NCI-H2196 (cell line): Measurements from ENCODE around the gene LPAR1.

Experiments
- DNase-seq: peaks from one replicate; lab custom pipeline; 2025; ENCODE audit not compliant: unreplicated experiment; lab: John Stamatoyannopoulos, UW

The LPAR1 gene

GRCh38 chr9:111003182-111003581 lies 35.1 kb downstream of the LPAR1 start:
- DNase-seq: no peak

GRCh38 chr9:111001526-111001925 lies 36.7 kb downstream of the LPAR1 start:
- no peak for DNase-seq

- DNase-seq: peak; percentile 29
Measured at GRCh38 chr9:111000202-111000601, 38.1 kb downstream of the LPAR1 start.

- DNase-seq: no peak
Measured at GRCh38 chr9:110999379-110999778, 38.9 kb downstream of the LPAR1 start.

- DNase-seq: no peak
Measured at GRCh38 chr9:110997847-110998246, 40.4 kb downstream of the LPAR1 start.

GRCh38 chr9:110996436-110997220 lies 41.6 kb downstream of the LPAR1 start:
- DNase-seq: no peak

GRCh38 chr9:110995420-110996340 lies 42.6 kb downstream of the LPAR1 start:
- DNase-seq: no peak

- DNase-seq: no peak
Measured at GRCh38 chr9:110994771-110995241, 43.5 kb downstream of the LPAR1 start.

GRCh38 chr9:110990481-110990880 lies 47.8 kb downstream of the LPAR1 start:
- no peak for DNase-seq

GRCh38 chr9:110986529-110986928 lies 51.7 kb downstream of the LPAR1 start:
- no peak for DNase-seq

- no peak for DNase-seq
Measured at GRCh38 chr9:110984890-110985437, 53.3 kb downstream of the LPAR1 start.

- DNase-seq: no peak
Measured at GRCh38 chr9:110980261-110980660, 58.0 kb downstream of the LPAR1 start.

GRCh38 chr9:110979636-110980035 lies 58.6 kb downstream of the LPAR1 start:
- no peak for DNase-seq

GRCh38 chr9:110978516-110978915 lies 59.8 kb downstream of the LPAR1 start:
- no peak for DNase-seq

- peak; percentile 26 for DNase-seq
Measured at GRCh38 chr9:110977259-110977709, 61.0 kb downstream of the LPAR1 start.

- DNase-seq: no peak
Measured at GRCh38 chr9:110975969-110976368, 62.3 kb downstream of the LPAR1 start.

GRCh38 chr9:110975278-110975677 lies 63.0 kb downstream of the LPAR1 start:
- no peak for DNase-seq

- DNase-seq: no peak
Measured at GRCh38 chr9:110971705-110972104, 66.6 kb downstream of the LPAR1 start.

GRCh38 chr9:110971234-110971633 lies 67.0 kb downstream of the LPAR1 start:
- no peak for DNase-seq

GRCh38 chr9:110969971-110970386 lies 68.3 kb downstream of the LPAR1 start:
- DNase-seq: peak; percentile 10

- DNase-seq: no peak
Measured at GRCh38 chr9:110968096-110968495, 70.2 kb downstream of the LPAR1 start.
